Caki2 (cell line): ENCODE data around the gene TIMM17B. TPM values are rescaled to one million over a fixed set of nuclear protein-coding genes. Genes with fewer than 3 reads are reported as not detected.
"Not testable (repeated sequence)": the region's sequence is repeated elsewhere in the genome, so short reads cannot be mapped to it uniquely, and the experiment has no call there.

Source experiments
- DNase-seq: peaks from one replicate; pipeline ENCODE4 v3.0.0-alpha.2; 2015; ENCODE audit warnings: low read depth
- in situ Hi-C: cut with HindIII; loops from 2 replicates; pipeline ENCODE4 v1.10.0; 2016; ENCODE audit warnings: low sequenced_read_pairs, low pct_unique_long_range_greater_than_20kb, mixed read lengths
- total RNA-seq: library from RNA; depleted of rRNA; stranded (reverse); fragments of >200 nt; shearing (Covaris generic); gene quantifications from 2 replicates; pipeline ENCODE4 v1.2.3, GENCODE V29; 2014; ENCODE audit warnings: low replicate concordance

TIMM17B gene
- total RNA-seq, 1 experiment from 2014 or later: 114 TPM

DNA sequence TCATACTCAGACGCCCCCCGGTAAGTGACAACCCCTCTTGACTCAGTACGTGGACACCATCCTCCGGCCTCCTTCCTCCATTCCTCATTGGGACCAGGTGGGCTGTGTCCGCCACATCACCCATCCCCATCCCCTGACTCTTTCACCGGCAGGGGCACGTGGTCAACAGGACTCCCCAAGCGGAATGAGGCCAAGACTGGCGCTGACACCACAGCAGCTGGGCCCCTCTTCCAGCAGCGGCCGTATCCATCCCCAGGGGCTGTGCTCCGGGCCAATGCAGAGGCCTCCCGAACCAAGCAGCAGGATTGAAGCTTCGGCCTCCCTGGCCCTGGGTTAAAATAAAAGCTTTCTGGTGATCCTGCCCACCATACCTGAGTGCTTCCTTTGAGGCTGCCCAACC, 5.2 kb upstream of the TIMM17B start:
- in situ Hi-C loops: no loop called here
- no peak for DNase-seq

DNA sequence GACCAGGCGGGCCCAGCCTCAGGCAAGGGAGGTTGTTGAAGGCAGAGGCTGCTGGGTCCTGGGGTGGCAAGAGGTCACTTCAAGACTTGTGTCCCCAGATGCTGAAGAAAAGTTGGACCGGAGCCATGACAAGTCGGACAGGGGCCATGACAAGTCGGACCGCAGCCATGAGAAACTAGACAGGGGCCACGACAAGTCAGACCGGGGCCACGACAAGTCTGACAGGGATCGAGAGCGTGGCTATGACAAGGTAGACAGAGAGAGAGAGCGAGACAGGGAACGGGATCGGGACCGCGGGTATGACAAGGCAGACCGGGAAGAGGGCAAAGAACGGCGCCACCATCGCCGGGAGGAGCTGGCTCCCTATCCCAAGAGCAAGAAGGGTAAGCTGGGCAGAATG, 4.6 kb upstream of the TIMM17B start:
- DNase-seq: no peak
- in situ Hi-C loops: no loop called here

DNA sequence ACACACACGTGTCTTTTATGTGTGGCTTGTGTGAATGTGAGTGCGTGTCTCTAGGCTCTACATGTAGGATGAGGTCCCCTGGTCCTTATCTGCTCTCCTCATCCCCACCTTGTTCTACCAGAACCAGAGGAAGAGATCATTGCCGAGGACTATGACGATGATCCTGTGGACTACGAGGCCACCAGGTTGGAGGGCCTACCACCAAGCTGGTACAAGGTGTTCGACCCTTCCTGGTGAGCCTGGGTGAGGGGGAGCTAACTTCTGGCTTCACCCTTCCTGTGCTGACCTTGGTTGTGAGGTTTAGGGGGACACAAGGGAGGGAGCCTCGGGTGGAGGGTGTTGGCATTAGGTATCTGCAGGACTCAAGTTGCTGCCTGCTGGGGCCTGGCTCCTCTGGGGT, 3.5 kb upstream of the TIMM17B start:
- in situ Hi-C loops: no loop called here
- DNase-seq: no peak

DNA sequence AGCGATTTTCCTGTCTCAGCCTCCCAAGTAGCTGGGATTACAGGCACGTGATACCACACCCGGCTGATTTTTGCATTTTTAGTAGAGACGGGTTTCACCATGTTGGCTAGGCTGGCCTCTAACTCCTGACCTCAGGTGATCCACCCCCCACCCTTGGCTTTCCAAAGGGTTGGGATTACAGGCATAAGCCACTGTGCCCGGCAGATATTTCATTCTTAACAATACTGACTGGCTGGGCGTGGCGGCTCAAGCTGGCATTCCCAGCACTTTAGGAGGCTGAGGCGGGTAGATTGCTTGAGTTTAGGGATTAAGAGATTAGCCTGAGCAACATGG, 1.5 kb upstream of the TIMM17B start:
- in situ Hi-C loops: no loop called here

DNA sequence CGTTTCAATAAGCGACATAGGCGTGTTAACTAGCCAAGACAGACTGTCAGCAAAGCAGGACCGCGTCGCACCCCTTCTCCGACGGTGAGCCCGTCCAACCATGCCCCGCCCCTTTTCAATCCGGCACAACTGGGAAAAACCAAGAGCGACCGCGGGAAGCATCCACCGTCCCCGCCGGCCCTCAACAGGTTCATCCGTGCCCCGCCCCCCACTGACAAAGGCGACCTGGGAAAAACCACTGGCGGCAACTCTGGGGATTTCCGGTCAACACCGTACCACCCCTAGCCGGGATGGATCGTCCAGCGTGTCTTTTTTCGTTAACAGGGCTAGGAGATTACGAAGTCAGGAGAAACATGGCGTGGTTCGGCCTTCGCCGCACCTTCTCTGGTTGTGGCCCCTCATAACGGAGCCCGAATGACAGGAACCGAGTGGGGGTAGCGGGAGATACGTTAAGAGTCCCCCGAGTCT, 377 bp downstream of the TIMM17B start:
- peak; percentile 78 for DNase-seq
- in situ Hi-C loops: no loop called here

More for the DNA sequence above, 1.5 kb upstream of the TIMM17B start:
- DNase-seq: no peak

DNA sequence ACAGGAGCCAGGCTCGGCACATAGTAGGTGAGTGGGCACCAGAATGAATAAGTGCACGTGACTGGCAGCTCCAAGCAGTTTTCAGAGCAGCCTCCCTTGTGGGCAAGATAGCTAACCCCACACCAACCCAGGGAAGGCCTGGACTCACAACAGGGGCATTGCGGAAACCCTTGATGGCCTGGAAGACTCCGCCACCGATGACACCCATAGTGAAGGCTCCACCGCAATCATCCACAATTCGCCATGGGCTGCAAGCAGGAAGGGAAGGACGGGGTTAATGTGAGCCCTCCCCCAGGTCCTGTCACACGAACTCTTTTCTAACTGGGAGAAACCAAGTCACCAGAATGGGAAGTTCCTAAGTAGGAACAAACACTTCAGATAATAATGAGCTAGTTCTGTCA, 957 bp downstream of the TIMM17B start:
- in situ Hi-C loops: no loop called here
- DNase-seq: no peak

DNA sequence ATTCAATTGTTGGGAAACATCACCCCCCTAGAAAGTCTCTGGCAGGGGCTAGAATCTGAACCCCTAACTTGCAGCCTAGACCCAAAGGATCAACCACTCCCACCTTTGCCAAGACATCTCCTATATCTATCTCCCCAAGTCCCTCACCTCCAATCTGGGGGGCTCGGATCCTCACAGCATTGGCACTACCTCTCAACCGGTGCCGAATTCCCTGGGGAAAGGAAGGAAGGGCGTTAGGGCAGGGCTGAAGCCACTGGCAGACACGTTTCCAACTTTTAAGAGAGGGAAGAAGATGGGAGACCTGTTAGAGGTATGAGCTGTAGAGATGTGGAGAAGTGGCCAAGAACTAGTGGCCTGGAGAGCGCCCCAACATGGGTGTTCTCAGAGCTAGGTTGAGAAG, 2.7 kb downstream of the TIMM17B start:
- in situ Hi-C loops: no loop called here
- DNase-seq: no peak

DNA sequence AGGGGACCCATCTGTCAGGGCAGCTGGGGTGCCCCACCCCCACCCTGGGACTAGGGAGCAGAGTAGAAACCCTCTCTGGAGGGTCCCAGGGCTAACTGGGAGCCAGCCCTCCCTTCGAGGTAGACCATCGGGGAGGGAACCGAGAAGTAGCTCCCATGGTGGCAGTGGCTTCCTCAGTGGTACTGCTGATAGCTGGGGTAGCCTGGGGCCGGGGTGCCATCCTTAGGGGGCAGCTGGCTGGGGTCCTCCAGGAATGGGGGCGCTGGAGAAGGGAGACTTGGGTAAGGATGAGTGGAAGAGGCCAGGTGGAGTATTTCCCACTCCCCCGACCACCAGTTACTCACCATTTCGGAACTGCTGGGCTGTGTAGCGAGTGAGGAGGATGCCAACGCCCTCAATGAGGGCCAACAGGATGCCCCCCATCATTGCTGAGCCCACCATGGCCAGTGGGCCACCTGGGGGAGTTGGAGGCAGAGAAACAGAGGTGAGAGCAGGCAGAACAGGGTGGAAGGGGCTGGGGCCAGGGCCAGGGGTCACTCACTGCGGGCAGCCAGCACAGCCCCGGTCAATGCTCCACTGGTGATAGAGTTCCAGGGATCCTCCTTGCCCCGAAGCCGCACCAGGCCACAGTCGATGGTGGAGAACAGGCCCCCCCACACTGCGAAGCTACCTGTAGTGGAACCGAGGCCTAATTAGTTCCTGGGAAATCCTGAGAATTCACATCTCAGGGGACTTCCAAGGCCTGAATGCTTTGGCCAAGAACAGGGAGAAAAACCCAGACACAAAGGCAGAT, 3.8 kb downstream of the TIMM17B start:
- no peak for DNase-seq

DNA sequence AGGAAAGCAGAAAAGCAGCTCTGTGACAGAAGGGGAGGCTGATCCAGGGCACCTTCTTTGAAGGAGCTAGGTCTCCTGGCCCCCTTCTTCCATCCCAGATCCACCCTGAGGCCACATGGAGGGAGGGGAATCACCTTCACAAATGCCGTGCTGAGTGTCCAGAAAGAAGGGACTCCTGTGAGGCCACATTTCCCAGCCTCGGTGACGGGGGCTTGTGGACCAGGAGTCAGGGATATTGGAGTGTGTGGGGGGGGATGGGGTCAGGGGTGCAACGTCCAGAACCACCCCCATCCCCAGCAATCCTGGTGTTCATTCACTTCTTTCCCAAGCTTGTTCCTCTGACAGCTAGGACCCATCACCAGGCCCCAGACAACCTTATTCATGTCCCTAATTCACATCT, 4.7 kb downstream of the TIMM17B start:
- DNase-seq: no peak
- in situ Hi-C loops: no loop called here

More for the DNA sequence above, 3.8 kb downstream of the TIMM17B start:
- in situ Hi-C loops: no loop called here

DNA sequence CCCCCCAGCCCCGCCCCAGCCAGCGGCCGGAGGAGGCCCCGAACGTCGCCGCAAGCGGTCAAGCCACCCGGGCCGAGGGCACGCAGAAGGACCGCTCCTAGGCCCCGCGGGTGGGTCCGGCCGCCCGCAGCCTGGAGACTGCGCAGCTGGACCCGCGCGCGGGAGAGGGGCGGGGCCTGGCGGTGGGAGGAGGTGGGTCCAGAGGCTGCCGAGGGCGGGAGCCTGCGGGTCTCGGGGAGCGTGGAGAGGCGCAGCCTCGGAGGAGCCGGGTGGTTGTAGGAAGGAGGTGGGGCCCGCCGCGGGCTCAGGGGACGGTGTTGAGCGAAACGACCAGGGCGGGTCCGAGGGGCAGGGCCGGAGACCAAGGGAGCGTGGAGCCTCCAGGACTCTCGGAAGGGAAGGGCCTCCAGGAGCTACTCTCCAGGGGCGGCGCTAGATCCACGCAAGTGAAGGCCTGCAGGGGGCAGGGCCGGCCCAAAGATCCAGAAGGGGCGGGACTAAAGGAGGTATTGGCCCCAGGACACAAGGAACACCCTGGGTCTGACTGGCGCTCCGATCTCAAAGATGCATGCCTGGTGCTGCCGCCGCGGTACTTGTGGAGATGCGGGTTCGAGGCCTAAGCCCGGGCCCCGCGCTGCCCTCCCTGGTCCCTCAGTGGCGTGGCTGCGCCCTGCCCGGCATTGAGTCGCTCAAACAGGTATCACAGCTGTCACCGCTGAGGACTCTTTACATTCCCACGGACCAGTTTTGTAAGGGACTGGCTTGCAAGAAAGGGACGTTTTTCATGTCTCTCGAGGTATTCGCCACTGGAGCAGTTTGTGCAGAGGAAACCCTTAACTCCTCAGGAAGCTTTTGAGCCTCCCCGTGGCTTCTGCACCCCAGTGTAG, 5.9 kb downstream of the TIMM17B start:
- in situ Hi-C loops: no loop called here
- DNase-seq: peak; percentile 93

DNA sequence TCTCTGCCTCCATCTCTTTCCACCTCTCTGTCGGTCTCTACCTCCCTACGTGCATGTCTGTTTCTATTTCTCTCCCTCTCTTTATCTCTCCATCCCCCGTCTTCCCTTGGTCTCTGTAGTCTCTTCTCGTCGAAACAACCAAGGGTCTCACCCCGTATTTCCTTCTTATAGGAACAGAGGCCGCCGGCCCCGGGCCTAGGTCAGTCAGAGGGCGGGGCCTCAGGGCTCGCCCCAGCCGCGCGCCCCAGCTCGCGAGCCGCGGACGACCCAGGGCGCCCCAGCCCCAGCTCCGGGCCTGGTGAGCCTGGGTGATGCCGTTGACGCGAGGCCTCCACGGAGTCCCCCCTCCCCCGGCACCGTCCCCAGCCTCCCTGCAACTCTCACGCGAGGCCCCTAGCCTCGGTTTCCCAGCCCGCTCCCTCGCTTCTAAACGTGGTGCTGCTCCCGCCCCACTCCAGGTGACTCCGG, 6.6 kb downstream of the TIMM17B start:
- in situ Hi-C loops: no loop called here

DNA sequence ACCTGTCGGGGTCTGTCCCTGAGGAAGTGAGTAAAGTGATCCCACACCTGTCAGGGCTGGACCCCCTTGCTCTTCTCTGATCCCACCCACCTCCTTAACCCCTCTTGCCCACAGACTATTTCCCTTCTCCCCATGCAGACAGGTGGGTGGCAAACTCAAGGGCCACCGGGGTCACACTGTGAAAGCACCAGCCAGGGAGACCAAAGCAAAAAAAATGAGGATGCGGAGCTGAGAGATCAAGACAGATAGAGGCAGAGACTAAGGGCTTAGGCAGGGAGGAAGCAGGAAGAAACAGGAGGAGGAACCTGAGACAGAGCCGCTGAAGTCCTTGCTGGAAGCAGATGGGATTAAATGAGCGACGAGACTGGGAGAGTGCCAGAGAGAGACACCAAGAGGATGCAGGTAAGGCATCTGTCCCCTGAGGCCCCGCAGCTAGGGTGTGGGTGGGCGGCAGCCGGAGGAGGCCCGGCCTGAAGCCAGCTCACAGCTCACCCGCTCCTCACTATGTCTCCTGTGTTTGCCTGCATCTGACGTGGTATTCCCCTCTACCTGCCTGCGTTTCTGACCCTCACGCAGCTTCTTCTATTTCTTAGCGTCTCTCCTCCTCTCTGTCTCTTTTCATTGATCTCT, 7.2 kb downstream of the TIMM17B start:
- in situ Hi-C loops: no loop called here
- DNase-seq: no peak

More for the DNA sequence above, 6.6 kb downstream of the TIMM17B start:
- DNase-seq: peak; percentile 24

DNA sequence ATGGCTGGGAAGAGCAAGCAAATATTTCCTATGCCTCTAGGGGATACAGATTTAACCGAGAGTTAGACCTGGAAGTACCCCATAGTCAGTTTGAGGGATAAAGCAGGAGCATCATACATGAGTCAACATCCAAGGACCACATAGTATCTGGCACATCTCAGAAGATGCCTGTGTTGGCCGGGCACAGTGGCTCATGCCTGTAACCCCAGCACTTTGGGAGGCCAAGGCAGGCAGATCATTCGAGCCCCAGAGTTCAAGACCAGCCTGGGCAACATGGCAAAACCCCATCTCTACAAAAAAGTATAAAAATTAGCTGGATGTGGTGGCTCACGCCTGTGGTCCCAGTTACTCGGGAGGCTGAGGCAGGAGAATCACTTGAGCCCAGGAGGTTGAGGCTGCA, 11.0 kb downstream of the TIMM17B start:
- DNase-seq, in situ Hi-C loops: not testable (repeated sequence)

DNA sequence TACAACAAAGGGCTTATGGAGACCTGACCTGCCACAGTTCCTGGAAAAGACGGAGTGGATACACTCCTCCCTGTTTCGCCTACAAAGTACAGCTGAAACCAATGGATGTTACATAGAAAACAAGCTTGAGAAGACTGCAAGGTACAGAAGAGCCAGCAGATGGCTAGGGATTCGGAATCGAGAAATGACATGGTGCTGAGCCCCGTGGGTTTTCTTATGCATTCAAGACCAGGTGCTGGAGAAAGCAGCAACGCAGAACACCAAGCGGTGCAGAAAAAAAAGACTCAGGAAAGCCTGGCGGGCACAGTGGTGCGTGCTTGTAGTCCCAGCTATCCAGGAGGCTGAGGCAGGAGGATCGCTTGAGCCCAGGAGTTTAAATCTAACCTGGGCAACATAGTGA, 13.8 kb downstream of the TIMM17B start:
- in situ Hi-C loops: no loop called here
- no peak for DNase-seq

DNA sequence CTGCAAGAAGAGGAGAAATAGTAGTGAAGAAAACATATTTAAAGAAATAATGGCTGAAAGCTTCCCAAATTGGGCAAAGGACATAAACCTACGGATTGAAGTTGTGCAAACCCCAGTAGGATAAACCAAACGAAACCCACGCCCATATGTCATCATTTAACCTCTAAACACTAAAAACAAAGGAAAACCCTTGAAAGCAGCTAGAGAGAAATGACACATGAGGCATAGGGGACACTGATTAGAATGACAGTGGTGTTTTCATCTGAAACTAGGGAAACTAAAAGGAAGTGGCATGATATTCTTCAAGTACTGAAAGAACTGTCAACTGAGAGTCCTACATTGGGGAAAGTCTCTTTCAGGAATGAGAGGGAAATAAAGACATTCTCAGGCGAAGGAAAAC, 20.6 kb downstream of the TIMM17B start:
- DNase-seq, in situ Hi-C loops: not testable (repeated sequence)

DNA sequence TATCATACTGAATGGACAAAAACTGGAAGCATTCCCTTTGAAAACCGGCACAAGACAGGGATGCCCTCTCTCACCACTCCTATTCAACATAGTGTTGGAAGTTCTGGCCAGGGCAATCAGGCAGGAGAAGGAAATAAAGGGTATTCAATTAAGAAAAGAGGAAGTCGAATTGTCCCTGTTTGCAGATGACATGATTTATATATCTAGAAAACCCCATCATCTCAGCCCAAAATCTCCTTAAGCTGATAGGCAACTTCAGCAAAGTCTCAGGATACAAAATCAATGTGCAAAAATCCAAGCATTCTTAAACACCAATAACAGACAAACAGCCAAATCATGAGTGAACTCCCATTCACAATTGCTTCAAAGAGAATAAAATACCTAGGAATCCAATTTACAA, 25.6 kb downstream of the TIMM17B start:
- in situ Hi-C loops, DNase-seq: not testable (repeated sequence)

DNA sequence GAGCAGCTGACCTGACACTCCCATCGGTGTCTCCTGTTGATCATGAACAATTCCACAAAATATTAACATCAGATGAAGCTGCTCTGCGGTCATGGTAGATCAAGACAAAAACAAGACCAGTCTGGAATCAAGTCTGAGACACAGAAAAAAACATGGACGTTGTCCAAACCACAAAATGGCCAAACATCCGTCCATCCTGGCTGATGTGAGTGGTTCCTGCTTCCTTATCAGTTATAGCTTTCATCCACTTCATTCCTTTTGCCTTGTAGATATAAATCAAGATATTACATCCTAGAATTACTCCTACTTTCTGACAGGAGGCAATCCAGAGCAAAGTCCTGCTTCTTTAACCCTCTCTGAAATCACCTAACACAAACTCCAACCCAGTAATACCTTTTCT, 33.4 kb downstream of the TIMM17B start:
- peak; percentile 83 for DNase-seq
- in situ Hi-C loops: no loop called here

DNA sequence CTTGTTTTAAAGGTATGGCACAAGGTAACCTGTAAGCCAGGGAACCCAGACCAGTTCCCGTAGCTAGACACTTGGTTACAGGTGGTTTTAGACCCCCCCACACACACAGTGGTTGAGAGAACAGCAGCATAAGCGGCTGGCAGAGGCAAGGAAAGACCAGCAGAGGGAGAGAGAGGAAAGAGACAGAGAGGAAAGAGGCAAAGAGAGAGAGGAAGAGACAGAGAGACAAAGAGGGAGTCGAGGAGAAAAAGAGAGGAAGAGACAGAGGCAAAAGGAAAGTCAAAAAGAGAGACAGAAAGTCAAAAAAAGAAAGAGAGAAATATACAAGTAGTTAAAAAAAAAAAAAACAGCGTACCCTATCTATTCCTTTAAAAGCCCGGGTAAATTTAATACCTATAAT, 42.7 kb downstream of the TIMM17B start:
- in situ Hi-C loops: no loop called here
- peak; percentile 29 for DNase-seq
